ENCODE data around the gene LRATD1. TPM values are rescaled to one million over a fixed set of nuclear protein-coding genes. Genes with fewer than 3 reads are reported as not detected.

LRATD1 gene
- total RNA-seq, 2 donors from 2014 or later = 4.1 to 6.6 TPM

- peak overlapping the region; percentile 81 for H3K4me3 ChIP-seq
- no peak for TF ChIP-seq CTCF (IDR thresholded peaks at IDR 0.05)
- no peaks in the 10 kb centered on the region for H3K9me3 ChIP-seq
- DNase-seq (ENCODE audit: low spot score) = no peak
- no peak for ATAC-seq (ENCODE audit: insufficient number of reproducible peaks, low FRiP score, low read depth)
- H3K27me3 ChIP-seq (replicated peaks; ENCODE audit: insufficient read depth) = no peaks in the 10 kb centered on the region
- no peak overlapping the region for H3K27ac ChIP-seq
- peaks cover 0 to 26% of the 10 kb centered on the region in 2 donors for H3K4me1 ChIP-seq (ENCODE audit: control insufficient read depth in 1 of 2, low read depth in 2 of 2)
- no peaks in the 10 kb centered on the region for H3K36me3 ChIP-seq
These were observed 994 bp upstream of the LRATD1 start for GRCh38 chr2:14631406-14632040.

GRCh38 chr2:14633061-14633460, 544 bp downstream of the LRATD1 start:
- peak overlapping the region; percentile 81 for H3K4me3 ChIP-seq
- H3K27ac ChIP-seq = no peak overlapping the region
- no peaks in the 10 kb centered on the region for H3K9me3 ChIP-seq
- DNase-seq (ENCODE audit: low spot score) (no peak), ATAC-seq (ENCODE audit: insufficient number of reproducible peaks, low FRiP score, low read depth) (no peak)
- H3K27me3 ChIP-seq (replicated peaks; ENCODE audit: insufficient read depth) = no peaks in the 10 kb centered on the region
- H3K36me3 ChIP-seq = no peaks in the 10 kb centered on the region
- TF ChIP-seq CTCF (IDR thresholded peaks at IDR 0.05) = no peak
- peaks cover 0 to 27% of the 10 kb centered on the region in 2 donors for H3K4me1 ChIP-seq (ENCODE audit: control insufficient read depth in 1 of 2, low read depth in 2 of 2)

- DNase-seq (ENCODE audit: low spot score) (no peak), ATAC-seq (ENCODE audit: insufficient number of reproducible peaks, low FRiP score, low read depth) (no peak)
- no peaks in the 10 kb centered on the region for H3K27me3 ChIP-seq (replicated peaks; ENCODE audit: insufficient read depth)
- peak overlapping the region; percentile 81 for H3K4me3 ChIP-seq
- H3K4me1 ChIP-seq (ENCODE audit: control insufficient read depth in 1 of 2, low read depth in 2 of 2) = peaks cover 0 to 27% of the 10 kb centered on the region in 2 donors
- no peaks in the 10 kb centered on the region for H3K9me3 ChIP-seq
- no peaks in the 10 kb centered on the region for H3K36me3 ChIP-seq
- H3K27ac ChIP-seq = no peak overlapping the region
- no peak for TF ChIP-seq CTCF (IDR thresholded peaks at IDR 0.05)
These were observed 1.1 kb downstream of the LRATD1 start for GRCh38 chr2:14633461-14634181.

DNA sequence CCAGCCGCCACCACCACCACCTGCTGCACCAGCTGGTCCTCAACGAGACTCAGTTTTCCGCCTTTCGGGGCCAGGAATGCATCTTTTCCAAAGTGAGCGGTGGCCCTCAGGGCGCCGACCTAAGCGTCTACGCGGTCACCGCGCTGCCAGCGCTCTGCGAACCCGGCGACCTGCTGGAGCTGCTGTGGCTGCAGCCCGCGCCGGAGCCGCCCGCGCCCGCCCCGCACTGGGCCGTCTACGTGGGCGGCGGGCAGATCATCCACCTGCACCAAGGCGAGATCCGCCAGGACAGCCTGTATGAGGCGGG, 1.6 kb downstream of the LRATD1 start:
- Histone ChIP-seq H3K9me3 (no peaks in the 10 kb centered on the region), H3K4me3 (peak overlapping the region; percentile 81), H3K4me1 (ENCODE audit: control insufficient read depth in 1 of 2, low read depth in 2 of 2) (peaks cover 0 to 27% of the 10 kb centered on the region in 2 donors), H3K27ac (peak overlapping the region; percentile 86), H3K36me3 (no peaks in the 10 kb centered on the region), H3K27me3 (replicated peaks; ENCODE audit: insufficient read depth) (no peaks in the 10 kb centered on the region)
- no peak for TF ChIP-seq CTCF (IDR thresholded peaks at IDR 0.05)
- ATAC-seq (ENCODE audit: insufficient number of reproducible peaks, low FRiP score, low read depth) (no peak), DNase-seq (ENCODE audit: low spot score) (no peak)

DNA sequence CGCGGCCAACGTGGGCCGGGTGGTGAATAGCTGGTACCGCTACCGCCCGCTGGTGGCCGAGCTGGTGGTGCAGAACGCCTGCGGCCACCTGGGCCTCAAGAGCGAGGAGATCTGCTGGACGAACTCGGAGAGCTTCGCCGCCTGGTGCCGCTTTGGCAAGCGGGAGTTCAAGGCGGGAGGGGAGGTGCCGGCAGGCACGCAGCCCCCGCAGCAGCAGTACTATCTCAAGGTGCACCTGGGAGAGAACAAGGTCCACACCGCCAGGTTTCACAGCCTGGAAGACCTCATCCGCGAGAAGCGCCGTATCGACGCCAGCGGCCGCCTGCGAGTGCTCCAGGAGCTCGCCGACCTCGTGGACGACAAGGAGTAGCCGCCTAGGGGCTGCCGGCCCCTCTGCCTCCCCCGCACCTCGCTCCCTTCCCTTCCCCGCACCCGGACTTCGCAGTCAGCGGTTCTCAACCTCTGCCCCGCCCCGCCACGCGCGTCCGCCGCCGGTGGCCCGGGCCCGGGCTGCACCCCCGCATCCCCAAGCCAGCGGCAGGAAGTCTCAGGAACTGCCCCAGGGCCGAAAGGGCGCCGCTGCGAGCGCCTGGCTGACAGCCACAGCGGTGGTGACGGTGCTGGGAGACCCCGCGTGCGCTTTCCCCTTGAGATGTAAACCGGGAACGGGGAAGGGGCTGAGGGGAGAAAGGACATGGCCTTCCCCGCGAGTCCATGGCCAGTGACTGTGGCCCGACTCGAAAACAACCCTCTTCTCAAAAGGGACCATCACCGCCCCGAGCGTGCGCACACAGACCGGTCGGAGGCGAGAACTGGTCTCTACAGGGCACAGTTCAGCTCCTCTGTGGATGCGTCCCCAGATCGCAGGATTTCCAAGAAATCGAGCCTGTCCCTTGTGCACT, 2.2 kb downstream of the LRATD1 start:
- Histone ChIP-seq H3K4me3 (peak overlapping the region; percentile 81), H3K36me3 (no peaks in the 10 kb centered on the region), H3K27me3 (replicated peaks; ENCODE audit: insufficient read depth) (no peaks in the 10 kb centered on the region), H3K27ac (peak overlapping the region; percentile 86), H3K9me3 (no peaks in the 10 kb centered on the region), H3K4me1 (ENCODE audit: control insufficient read depth in 1 of 2, low read depth in 2 of 2) (peaks cover 0 to 27% of the 10 kb centered on the region in 2 donors)
- peak; percentile 72 for TF ChIP-seq CTCF (IDR thresholded peaks at IDR 0.05)
- DNase-seq (ENCODE audit: low spot score) (peak; percentile 31), ATAC-seq (ENCODE audit: insufficient number of reproducible peaks, low FRiP score, low read depth) (peak; percentile 58)
